ACC112 (cell line): Measurements from ENCODE around the gene FBXW10.
A peak's percentile ranks its signal among the peaks of the same experiment; 100 is the strongest.
"Not testable (repeated sequence)": the region's sequence is repeated elsewhere in the genome, so short reads cannot be mapped to it uniquely, and the experiment has no call there.

ENCODE experiments used
- H2AFZ ChIP-seq: fragments of 200-600 bp; sonication (generic); one replicate; pipeline ENCODE4 v1.6.0; 2017; ENCODE audit warnings: antibody characterized with exemption, low read length; ENCODE audit not compliant: unreplicated experiment
- H3K27ac ChIP-seq: fragments of 200-600 bp; sonication (generic); 2 replicates; pipeline ENCODE4 v1.5.1; 2014; ENCODE audit warnings: low read depth, mild to moderate bottlenecking, antibody characterized with exemption, low read length, moderate library complexity
- H3K27me3 ChIP-seq: fragments of 200-600 bp; sonication (generic); 2 replicates; pipeline ENCODE4 v1.6.1; 2014; ENCODE audit warnings: mild to moderate bottlenecking, antibody characterized with exemption, low read length, moderate library complexity, mixed read lengths; ENCODE audit not compliant: insufficient read depth
- H3K36me3 ChIP-seq: fragments of 200-600 bp; sonication (generic); 2 replicates; pipeline ENCODE4 v1.6.1; 2016; ENCODE audit warnings: mild to moderate bottlenecking, antibody characterized with exemption, low read length, moderate library complexity, mixed read lengths; ENCODE audit not compliant: insufficient read depth
- H3K4me1 ChIP-seq: fragments of 200-600 bp; sonication (generic); one replicate; pipeline ENCODE4 v1.6.1; 2016; ENCODE audit warnings: low read length, mixed read lengths; ENCODE audit not compliant: insufficient read depth, unreplicated experiment, control insufficient read depth
- H3K4me3 ChIP-seq: fragments of 200-600 bp; sonication (generic); 2 replicates; pipeline ENCODE4 v1.5.1; 2014; ENCODE audit warnings: mild to moderate bottlenecking, low read depth, low read length
- H3K79me2 ChIP-seq: fragments of 200-600 bp; sonication (generic); one replicate; pipeline ENCODE4 v1.6.0; 2016; ENCODE audit warnings: low read length; ENCODE audit not compliant: control insufficient read depth, unreplicated experiment, insufficient read depth

FBXW10 gene, protein sequence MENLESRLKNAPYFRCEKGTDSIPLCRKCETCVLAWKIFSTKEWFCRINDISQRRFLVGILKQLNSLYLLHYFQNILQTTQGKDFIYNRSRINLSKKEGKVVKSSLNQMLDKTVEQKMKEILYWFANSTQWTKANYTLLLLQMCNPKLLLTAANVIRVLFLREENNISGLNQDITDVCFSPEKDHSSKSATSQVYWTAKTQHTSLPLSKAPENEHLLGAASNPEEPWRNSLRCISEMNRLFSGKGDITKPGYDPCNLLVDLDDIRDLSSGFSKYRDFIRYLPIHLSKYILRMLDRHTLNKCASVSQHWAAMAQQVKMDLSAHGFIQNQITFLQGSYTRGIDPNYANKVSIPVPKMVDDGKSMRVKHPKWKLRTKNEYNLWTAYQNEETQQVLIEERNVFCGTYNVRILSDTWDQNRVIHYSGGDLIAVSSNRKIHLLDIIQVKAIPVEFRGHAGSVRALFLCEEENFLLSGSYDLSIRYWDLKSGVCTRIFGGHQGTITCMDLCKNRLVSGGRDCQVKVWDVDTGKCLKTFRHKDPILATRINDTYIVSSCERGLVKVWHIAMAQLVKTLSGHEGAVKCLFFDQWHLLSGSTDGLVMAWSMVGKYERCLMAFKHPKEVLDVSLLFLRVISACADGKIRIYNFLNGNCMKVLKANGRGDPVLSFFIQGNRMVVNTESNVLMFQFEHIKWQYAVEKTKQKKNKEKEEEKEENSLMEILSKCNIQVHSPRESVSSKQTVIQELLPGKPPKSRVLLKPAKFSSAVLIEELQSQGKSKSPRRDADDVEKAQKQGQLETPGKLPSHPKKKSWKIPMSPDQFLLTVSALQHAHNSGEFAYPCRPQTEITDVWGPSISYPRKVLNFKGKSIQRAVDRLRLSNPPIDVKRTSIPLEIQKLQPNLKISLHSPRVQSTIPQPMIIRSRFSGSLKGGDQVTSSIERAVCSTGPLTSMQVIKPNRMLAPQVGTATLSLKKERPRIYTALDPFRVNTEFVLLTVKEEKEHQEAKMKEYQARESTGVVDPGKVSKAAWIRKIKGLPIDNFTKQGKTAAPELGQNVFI

DNA sequence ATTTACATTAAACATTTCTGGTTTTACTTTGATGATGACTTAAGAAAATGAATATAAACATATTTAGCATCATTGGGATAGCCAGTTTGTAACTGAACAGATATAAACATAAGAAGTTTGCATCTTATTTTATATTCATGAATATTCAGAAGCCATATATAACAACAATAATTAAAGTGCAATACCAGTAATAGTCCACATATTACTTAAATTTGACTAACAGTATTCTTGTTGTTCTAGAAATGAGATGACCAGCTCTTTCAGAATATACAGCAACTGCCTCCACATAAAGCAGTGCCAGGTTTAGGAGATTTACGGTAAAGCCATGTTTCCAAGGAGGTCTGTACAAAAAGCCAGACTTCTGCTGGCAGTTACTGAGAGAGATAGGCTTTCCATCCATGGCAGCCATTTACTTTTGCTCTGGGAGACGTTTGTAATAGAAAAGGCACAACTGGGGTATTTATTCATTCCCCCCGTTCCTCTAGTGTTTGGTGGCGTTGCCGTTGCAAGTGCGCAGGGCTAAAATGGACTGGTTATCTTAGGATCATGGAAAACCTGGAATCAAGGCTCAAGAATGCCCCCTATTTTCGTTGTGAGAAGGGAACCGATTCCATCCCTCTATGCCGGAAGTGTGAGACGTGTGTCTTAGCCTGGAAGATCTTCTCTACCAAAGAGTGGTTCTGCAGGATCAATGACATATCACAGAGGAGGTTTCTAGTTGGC lies at the start of gene FBXW10:
Gene FBXW10 (plus strand): TSS at position 356 of the 723 bp plus-strand sequence. CDS start 191 bp downstream, at position 547.
- H3K27me3 ChIP-seq, H3K79me2 ChIP-seq, H3K4me3 ChIP-seq, H3K4me1 ChIP-seq, H3K36me3 ChIP-seq, H3K27ac ChIP-seq, H2AFZ ChIP-seq: not testable (repeated sequence)

DNA sequence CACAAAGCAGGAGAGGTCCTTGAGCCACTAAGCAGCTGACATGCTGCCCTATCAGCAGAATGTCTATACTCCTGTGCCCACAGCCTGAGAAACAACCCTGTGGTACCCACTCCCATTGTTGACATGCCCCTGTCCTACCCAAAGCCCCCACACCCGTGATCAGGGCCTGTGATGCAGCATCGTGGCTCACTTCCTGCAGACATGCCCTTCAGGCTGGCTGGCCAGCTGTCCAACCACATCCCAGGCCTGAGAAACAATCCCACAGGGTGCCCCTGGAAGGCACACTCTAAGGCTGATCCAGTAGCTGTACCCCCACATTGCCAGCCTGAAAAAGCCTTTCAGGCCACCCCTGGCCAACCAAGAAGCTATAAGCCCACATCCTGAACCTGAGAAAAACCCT lies 48.7 kb upstream of the FBXW10 start:
- H3K36me3 ChIP-seq, H2AFZ ChIP-seq, H3K27ac ChIP-seq, H3K27me3 ChIP-seq, H3K4me3 ChIP-seq, H3K79me2 ChIP-seq, H3K4me1 ChIP-seq: not testable (repeated sequence)

DNA sequence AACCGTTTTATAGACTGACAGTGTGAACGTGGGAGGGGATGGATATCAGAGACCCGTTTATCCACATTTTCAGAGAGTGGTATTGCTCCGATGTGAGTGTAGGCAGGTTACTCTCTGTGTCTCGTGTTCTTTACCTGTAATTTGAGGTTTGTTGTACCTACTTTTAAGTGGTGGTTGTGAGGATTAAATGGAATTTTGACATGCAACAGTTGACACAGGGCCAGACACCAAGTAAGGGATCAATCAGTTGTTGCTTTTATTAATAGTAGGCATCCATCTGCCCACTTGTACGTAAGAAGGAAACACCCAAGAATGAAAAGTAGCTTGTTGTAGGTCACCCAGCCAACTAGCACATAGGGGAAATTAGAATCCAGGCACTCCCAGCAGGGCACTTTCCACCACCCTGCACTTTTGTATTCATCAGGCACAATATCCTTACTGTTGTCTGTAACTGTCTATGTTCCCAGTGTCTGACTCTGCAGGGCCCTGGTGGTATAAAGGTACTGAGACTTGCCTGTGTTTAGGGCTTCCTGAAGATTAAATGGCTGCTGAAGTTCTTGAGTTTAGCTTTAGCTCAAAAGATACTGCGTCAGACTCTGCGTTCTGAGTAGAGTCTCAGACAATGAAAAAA lies 45.3 kb upstream of the FBXW10 start:
- H3K27me3 ChIP-seq, H3K79me2 ChIP-seq, H3K27ac ChIP-seq, H3K4me1 ChIP-seq, H3K36me3 ChIP-seq: not testable (repeated sequence)
- Histone ChIP-seq H2AFZ (peak overlapping the region; percentile 100), H3K4me3 (peak overlapping the region; percentile 81)

DNA sequence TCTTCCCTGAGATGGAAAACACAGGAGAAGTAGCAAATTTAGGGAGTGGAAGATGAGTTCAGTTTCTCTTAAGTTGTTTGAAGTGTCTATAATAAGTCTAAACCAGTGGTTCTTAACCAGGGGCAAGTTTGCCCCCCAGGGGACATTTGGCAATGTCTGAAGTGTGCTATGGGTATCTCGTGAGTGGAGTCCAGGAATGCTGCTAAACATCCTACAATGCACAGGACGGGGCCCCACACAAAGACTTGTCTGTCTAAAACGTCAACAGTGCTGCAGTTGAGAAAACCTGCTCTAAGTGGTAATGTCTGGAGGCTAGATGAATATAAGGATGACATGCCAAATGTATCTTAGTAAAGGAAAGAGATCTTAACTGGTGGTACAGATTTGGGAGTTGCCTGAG lies 37.9 kb upstream of the FBXW10 start:
- not testable (repeated sequence) for H3K79me2 ChIP-seq, H3K27me3 ChIP-seq, H3K4me1 ChIP-seq, H3K4me3 ChIP-seq, H2AFZ ChIP-seq, H3K27ac ChIP-seq, H3K36me3 ChIP-seq

DNA sequence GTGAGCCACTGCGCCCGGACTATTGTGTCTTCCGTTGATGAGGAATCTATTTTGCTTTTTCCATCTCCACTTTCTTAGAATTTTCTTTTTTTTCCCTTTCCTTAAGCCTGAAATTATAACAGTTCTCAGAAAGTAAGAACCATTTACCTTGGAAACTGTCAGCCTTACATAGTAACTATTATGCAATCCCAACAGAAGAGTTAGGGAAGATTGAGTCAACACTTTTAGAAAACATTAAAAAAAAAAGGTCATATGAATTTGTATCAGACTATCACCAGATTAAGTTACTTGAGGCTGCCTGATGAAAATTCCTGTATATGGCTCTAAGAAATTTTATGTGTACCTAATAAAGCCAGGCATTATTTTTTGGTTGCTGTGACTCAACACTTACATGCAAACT lies 35.6 kb upstream of the FBXW10 start:
- H3K79me2 ChIP-seq, H3K36me3 ChIP-seq, H2AFZ ChIP-seq, H3K27me3 ChIP-seq, H3K27ac ChIP-seq, H3K4me3 ChIP-seq, H3K4me1 ChIP-seq: not testable (repeated sequence)

DNA sequence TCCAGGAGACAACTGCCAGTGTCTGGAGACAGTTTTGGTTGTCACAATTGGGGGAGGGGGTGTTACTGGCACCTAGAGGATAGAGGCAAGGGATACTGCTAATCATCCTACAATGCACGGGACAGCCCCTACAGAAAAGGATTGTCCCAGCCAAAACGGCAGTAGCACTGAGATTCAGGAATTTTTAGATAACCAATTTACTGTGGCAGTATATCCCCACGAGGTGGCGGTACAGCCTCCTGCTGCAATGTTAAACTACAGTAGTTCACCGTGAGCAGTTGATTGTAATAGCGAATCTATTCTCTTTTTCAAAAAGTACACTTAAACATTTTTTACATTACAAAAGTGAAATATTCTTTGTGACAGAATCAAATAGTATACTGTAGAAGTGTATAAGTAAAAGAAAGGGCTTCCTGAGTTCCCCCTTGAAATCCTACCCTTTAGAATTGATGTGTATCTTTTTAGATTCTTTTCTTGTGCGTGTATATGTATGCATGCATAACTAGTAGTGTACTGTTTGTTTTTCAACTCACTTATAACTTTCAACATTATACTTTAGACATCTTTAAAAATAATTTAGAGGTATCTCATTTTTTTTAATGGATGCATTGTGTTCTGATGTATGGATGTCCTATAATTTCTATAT lies 31.4 kb upstream of the FBXW10 start:
- H3K79me2 ChIP-seq, H2AFZ ChIP-seq, H3K27ac ChIP-seq, H3K27me3 ChIP-seq, H3K36me3 ChIP-seq, H3K4me3 ChIP-seq, H3K4me1 ChIP-seq: not testable (repeated sequence)

DNA sequence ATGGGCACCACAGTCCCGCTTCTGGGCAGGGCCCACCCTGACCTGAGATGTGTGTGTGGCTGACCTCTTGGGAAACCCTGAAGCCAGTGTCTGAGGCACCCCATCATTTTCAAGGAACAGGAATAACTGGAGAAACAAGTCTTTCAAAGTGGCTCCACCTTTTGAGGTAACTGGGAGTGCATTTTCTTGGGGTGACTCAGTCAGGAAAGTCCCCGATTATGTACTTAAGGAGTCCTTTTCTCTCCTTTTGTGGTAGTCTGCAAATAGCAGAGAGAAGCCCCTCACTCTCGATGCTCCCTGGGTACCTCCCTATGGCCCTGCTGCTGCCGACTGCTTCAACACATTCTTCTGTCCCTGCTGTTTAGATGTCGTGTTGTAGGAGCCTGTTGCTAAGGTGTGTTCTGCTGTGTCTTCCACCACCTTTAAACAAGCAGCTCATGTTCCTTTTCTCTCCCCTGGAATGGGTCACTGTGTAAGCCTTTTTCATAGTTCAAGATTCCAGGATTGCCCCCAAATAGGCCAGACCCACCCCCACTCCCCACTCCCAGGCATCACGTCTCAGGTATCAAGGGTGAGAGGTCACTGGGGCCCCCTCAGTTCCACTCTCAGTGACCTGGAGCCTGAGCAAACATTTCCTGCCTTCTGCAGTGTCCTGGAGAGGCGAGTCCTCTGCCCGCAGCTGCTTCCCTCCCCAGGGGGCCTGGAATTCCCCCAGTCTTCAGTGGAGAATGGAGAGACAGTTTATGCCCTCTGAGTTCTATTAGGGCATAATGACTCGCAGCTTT lies 25.0 kb upstream of the FBXW10 start:
- H3K27ac ChIP-seq: peak overlapping the region; percentile 38; the same call in 1 of the 2 replicates
- H3K4me3 ChIP-seq: not testable (repeated sequence)

DNA sequence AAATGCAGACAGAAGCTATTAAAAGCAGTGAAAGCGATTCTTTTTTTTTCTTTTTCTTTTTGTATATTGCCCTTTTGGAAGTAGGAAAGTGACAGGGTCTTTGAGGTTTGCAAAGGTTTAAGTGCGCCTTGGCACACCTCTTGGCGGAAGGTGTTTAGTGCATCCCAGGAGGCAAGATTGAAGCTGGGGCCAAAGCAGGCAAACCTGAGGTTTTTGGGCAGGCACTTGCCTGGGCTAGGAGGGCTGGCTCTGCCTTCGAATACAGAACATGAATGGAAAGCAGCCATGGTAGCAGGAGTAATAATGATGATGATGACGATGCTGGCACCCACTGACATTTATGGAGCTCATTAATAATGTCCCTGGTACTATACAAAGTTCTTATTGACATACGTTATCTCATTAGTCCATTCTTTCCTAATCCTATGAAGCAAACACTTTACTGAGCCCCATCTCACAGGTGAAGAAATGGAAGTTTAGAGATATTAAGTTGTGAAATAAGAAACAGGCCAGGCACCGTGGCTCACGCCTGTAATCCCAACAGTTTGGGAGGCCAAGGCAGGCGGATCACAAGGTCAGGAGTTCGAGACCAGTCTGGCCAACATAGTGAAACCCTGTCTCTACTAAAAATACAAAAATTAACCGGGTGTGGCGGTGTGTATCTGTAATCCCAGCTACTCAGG lies 24.3 kb upstream of the FBXW10 start:
- not testable (repeated sequence) for H3K4me3 ChIP-seq, H2AFZ ChIP-seq, H3K27me3 ChIP-seq, H3K79me2 ChIP-seq, H3K36me3 ChIP-seq
- peak overlapping the region; percentile 38; the same call in 1 of the 2 replicates for H3K27ac ChIP-seq
- peaks cover 19% of the 10 kb centered on the region for H3K4me1 ChIP-seq

More for the DNA sequence above, 25.0 kb upstream of the FBXW10 start:
- peaks cover 19% of the 10 kb centered on the region for H3K4me1 ChIP-seq
- not testable (repeated sequence) for H2AFZ ChIP-seq, H3K36me3 ChIP-seq, H3K79me2 ChIP-seq, H3K27me3 ChIP-seq
